K562 (cell line): ENCODE data around the gene YBX2. TPM values are rescaled to one million over a fixed set of nuclear protein-coding genes. Genes with fewer than 3 reads are reported as not detected.
A peak's percentile ranks its signal among the peaks of the same experiment; 100 is the strongest.

Source experiments
- CSDE1 ChIP-seq, 2 experiments: fragments of 450-650 bp; IDR thresholded peaks; 2 replicates each; pipeline ENCODE4 v1.6.1; 2016; ENCODE audit warnings: mild to moderate bottlenecking in 1 of 2
- DACH1 ChIP-seq: fragments of 450-650 bp; IDR thresholded peaks from 2 replicates; pipeline ENCODE4 v1.6.1; 2018; ENCODE audit not compliant: partially characterized antibody
- EHMT2 ChIP-seq: fragments of 450-650 bp; IDR thresholded peaks from 2 replicates; pipeline ENCODE4 v1.6.1; 2018; ENCODE audit warnings: antibody characterized with exemption
- EP300 ChIP-seq: IDR thresholded peaks from 2 replicates; pipeline ENCODE4 v1.6.1; 2012; ENCODE audit warnings: low read length, improper control_type of control experiment
- IRF9 ChIP-seq: fragments of 450-650 bp; IDR thresholded peaks from 2 replicates; pipeline ENCODE4 v1.6.1; 2016; ENCODE audit warnings: missing biosample characterization, missing genetic modification characterization
- ZNF124 ChIP-seq: sonication (generic); formaldehyde crosslinking; IDR thresholded peaks from 2 replicates; pipeline ENCODE4 v1.8.1; 2022; ENCODE audit warnings: missing genetic modification reagents
- ZNF133 ChIP-seq: fragments of 250-450 bp; sonication (Bioruptor Pico); IDR thresholded peaks from 2 replicates; pipeline ENCODE4 v1.4.0; 2020; ENCODE audit warnings: mild to moderate bottlenecking
- ZNF318 ChIP-seq, 2 experiments: fragments of 450-650 bp; IDR thresholded peaks; 2 replicates each; pipeline ENCODE4 v1.6.1; 2016; ENCODE audit warnings: mild to moderate bottlenecking in 2 of 2, borderline replicate concordance in 1 of 2, low read depth in 1 of 2, moderate library complexity in 1 of 2
- ZNF407 ChIP-seq: fragments of 450-650 bp; IDR thresholded peaks from 2 replicates; pipeline ENCODE4 v1.6.1; 2016; ENCODE audit warnings: low read depth
- polyA plus RNA-seq, 8 experiments: library from polyadenylated mRNA; depleted of rRNA in 4 of 8; stranded (reverse) in 5 of 8; unstranded in 3 of 8; fragments of >200 nt; fragmentation: Nextera tagmentation in 2 of 8; fragmentation: Illumina TruSeq in 1 of 8; extraction: Ambion mirVana in 2 of 8; extraction: Trizol in 1 of 8; gene quantifications; 2 replicates each; pipeline versions ENCODE4 v1.2.1 to v1.2.3, GENCODE V29; 2011 to 2014; ENCODE audit warnings: inconsistent platforms in 1 of 8, missing spikeins in 1 of 8
- total RNA-seq, 7 experiments: library from RNA; depleted of rRNA in 6 of 7; stranded (reverse); fragments of >200 nt in 6 of 7; fragmentation: Illumina TruSeq in 2 of 7; extraction: Trizol in 2 of 7; gene quantifications; 2 replicates each; pipeline versions ENCODE4 v1.2.1 to v1.2.3, GENCODE V29; 2011 to 2021; ENCODE audit warnings: low replicate concordance in 1 of 7

The YBX2 gene
- total and polyA plus RNA-seq, 9 of the 15 experiments (the other 6 are each of a cell fraction or from before 2014, with no cell fraction given) = 0.03 to 0.59 (median 0.27) TPM; not detected in 6

GRCh38 chr17:7252176-7253043 lies 42.0 kb downstream of the YBX2 start, which contains the start of gene ELP5 (continued):
- no peak for TF ChIP-seq ZNF318 (IDR thresholded peaks at IDR 0.05; ENCODE audit: borderline replicate concordance in 1 of 2, low read depth in 1 of 2)
- 0 out of 2 replicates have a peak, but pooled peaks have one; percentile 1 for TF ChIP-seq EP300
- no peak for TF ChIP-seq EHMT2
- no peak for TF ChIP-seq ZNF124 (CRISPR knock-in tag)
- TF ChIP-seq IRF9 = no peak
- TF ChIP-seq DACH1 = no peak
- no peak for TF ChIP-seq ZNF407
- TF ChIP-seq CSDE1 (IDR thresholded peaks at IDR 0.05) = peak in 1 of 2 experiments; percentile 68; a peak in 2 of 4 replicates
- no peak for TF ChIP-seq ZNF133 (CRISPR knock-in tag)
